Fibroblast of lung (primary cell): ENCODE results near the gene CELF2.

Experiments
- CTCF ChIP-seq, 2 donors: IDR thresholded peaks in 1 of 2; conservative IDR thresholded peaks in 1 of 2; 1 replicate in 1 of 2; 2 replicates in 1 of 2; pipeline ENCODE4 v1.5.1; 2011 to 2012; ENCODE audit warnings: low read length in 2 of 2, control low read depth in 1 of 2, inconsistent platforms in 1 of 2, low read depth in 1 of 2, mild to moderate bottlenecking in 1 of 2
- EZH2 ChIP-seq: IDR thresholded peaks from 2 replicates; pipeline ENCODE4 v1.5.1; 2012; ENCODE audit warnings: low read length, control low read depth, mild to moderate bottlenecking; ENCODE audit errors: missing control alignments

DNA sequence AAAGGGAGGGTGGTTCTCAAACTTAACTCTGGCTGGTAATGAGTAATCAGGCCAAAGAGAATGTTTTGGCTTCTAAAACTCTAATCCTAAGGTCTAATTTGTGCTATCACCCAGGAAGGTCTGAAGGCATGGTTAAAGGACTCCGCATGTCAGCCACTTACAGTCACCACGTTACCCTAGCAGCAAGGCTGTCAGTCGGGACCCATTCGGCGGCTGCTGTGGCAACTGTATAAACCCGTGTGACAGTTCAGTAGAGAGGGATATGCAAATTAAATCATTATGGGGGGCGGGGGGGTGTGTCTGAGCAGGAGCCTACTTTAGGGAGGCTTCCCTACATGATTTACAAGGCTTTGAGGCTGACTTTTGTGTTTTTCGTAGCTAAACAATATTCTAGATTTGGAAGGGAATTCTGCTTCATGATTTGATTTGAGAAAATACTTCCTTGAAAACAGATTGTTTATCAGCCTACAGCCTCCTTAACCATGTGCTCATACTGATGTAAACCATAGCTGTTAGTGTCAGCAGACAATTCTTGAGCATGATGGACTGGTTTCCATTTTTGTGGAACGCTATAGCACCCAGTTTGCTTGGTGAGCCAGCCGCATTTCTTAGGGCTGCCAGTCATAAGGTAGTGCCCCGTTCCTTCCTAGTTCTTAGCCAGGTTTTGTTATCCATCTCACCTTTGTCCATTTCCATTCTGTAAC lies 309.4 kb downstream of the CELF2 start:
- TF ChIP-seq CTCF (conservative IDR thresholded peaks at IDR 0.05 in 1 of 2, IDR thresholded peaks at IDR 0.05 in 1 of 2; ENCODE audit: low read depth in 1 of 2, low read length in 2 of 2) (no peak), EZH2 (no peak)
